Dermis microvascular lymphatic vessel endothelial cell (primary cell): ENCODE results near the gene FZD10. TPM values are rescaled to one million over a fixed set of nuclear protein-coding genes. Genes with fewer than 3 reads are reported as not detected.
A peak's percentile ranks its signal among the peaks of the same experiment; 100 is the strongest.

Experiments used
- DNase-seq, 2 donors: peaks; one replicate each; pipeline versions ENCODE4 v3.0.0 to v3.0.0-alpha.2; 2010; ENCODE audit warnings: low read depth in 2 of 2
- total RNA-seq: library from RNA; depleted of rRNA; stranded (reverse); fragments of >200 nt; gene quantifications from 2 replicates; pipeline ENCODE4 v1.2.1, GENCODE V29; 2014

FZD10 gene, protein sequence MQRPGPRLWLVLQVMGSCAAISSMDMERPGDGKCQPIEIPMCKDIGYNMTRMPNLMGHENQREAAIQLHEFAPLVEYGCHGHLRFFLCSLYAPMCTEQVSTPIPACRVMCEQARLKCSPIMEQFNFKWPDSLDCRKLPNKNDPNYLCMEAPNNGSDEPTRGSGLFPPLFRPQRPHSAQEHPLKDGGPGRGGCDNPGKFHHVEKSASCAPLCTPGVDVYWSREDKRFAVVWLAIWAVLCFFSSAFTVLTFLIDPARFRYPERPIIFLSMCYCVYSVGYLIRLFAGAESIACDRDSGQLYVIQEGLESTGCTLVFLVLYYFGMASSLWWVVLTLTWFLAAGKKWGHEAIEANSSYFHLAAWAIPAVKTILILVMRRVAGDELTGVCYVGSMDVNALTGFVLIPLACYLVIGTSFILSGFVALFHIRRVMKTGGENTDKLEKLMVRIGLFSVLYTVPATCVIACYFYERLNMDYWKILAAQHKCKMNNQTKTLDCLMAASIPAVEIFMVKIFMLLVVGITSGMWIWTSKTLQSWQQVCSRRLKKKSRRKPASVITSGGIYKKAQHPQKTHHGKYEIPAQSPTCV
- 5.9 and 6.4 TPM in 2 replicates for total RNA-seq

GRCh38 chr12:130162267-130162666 is at the start of gene FZD10:
TSS of gene FZD10 (plus strand) at chr12:130162464. CDS start at chr12:130162943, 479 bp downstream.
- peak; percentile 11 to 18 for DNase-seq

- no peak for DNase-seq
These were observed 47.3 kb upstream of the FZD10 start for GRCh38 chr12:130114952-130115351.

- DNase-seq = no peak
These were observed 46.6 kb upstream of the FZD10 start for GRCh38 chr12:130115646-130116045.

GRCh38 chr12:130116791-130117190 is 45.5 kb upstream of the FZD10 start:
- no peak for DNase-seq

DNA sequence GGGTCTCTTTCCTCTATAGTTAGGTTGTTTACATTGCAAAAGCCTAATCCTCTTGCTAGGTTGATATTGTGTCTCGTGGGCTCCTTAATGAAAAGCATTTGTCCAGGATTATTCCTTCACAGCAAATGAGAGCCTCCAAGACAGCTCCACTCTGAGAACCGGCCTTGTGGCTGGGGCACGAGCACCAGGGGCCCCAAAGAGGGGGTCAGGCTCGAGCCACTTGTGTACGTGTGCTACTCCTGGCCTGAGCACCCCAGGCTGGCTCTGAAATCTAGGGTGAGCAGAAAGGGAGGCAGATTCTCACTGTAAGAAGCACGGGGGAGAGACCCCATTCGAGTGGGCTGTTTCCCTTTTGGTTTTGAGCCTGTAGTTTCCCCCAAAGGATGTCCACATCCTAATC is 45.0 kb upstream of the FZD10 start:
- DNase-seq = no peak

GRCh38 chr12:130117701-130118100 is 44.6 kb upstream of the FZD10 start:
- DNase-seq = no peak

DNA sequence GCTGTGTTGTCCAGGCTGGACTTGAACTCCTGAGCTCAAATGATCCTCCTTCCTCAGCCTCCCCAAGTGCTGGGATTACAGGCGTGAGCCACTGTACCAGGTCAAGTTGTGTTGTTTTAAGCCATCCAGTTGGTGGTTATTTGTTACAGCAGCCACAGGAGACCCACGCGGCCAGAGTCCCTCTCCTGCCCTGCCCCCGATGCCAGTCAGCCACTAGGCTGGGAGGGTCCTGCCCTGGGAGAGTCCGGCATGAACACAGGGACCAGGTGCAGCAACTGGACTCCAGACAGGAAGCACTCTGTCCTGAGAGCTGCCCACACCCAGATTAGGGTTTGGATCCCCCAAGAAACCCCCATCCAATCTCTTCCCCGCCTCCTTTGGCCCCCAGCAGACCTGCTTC is 44.1 kb upstream of the FZD10 start:
- DNase-seq = no peak

DNA sequence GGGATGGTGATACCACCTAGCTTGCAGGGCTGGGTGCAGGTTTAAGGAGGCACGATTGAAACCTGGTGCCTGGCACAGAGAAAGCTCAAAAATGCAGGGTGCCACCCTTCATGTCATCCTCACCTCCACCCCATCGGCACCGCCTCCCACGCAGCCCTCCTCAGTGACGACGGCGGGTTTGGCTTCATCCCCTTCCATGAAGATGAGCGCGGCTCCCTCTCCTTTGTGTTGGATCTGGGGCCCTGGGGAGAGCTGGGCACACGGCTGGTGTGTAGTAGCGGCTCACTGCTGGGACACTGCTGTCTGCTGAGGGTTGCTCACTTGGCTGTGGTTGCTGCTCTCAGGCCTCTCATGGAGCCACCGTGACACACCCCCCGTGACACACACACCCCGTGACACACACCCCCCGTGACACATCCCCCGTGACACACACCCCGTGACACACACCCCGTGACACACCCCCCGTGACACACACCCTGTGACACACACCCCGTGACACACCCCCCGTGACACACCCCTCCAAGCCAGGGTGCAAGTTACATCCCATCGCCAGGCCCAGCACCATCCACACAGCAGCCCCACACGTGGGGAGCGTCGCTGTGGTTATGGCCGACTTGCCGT is 42.9 kb upstream of the FZD10 start:
- DNase-seq = no peak

DNA sequence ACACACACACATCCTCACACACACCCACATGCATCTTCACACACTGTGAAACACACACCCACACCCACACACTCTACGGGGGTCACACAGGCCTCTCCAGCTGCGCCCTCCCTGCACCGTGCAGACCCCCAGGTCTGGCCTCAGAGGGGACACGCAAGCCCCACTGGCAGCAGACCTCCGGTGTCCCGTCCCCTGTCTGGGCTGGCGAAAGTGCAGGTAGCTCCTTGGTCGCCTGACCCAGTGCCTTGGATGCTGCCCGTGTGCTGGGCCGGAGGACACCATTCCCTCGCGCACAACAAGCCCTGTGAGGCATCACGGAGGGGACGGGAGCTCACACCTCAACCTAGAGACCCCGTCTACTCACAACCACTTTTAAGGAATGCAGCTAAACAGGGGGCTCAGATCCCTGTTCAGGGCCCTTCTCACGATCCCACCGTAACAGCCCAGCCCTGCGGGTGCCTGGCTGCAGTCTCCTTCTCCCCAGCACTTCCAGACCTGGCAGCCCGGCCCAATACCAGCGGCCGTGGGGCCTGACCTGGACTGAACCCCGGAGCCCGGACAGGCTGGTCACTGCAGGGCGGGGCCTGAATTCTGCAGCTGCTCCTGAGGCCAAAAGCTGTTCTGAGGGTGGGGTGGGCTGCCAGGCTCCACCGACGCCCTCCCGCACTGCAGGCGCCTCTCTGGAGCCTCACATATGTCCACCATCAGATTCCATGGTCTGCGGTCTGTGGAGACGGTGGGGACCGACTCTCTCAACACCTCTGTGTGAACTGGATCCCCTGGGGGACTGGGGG is 42.1 kb upstream of the FZD10 start:
- DNase-seq = no peak

GRCh38 chr12:130121226-130122000 is 40.9 kb upstream of the FZD10 start:
- peak; percentile 19 to 40 for DNase-seq

GRCh38 chr12:130122356-130122755 is 39.9 kb upstream of the FZD10 start:
- DNase-seq = no peak

DNA sequence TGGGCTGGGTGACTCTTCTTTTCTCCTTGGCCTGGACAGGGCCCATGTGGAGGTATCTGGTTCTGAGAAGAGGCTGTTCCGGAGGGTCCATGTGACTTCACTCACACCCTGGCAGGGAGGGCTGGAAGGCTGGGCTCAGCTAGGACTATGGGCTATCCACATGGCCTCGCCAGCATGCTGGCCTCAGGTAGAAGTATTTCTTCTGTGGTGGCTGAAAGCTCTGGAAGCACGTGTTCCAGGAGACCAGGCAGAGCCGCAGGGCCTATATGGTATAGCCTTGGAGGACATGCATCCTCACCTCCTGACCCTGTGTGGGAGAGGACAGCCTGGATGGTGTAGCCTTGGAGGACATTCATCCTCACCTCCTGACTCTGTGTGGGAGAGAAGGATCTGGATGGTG is 38.2 kb upstream of the FZD10 start:
- no peak for DNase-seq

GRCh38 chr12:130124605-130125244 is 37.5 kb upstream of the FZD10 start:
- no peak for DNase-seq

DNA sequence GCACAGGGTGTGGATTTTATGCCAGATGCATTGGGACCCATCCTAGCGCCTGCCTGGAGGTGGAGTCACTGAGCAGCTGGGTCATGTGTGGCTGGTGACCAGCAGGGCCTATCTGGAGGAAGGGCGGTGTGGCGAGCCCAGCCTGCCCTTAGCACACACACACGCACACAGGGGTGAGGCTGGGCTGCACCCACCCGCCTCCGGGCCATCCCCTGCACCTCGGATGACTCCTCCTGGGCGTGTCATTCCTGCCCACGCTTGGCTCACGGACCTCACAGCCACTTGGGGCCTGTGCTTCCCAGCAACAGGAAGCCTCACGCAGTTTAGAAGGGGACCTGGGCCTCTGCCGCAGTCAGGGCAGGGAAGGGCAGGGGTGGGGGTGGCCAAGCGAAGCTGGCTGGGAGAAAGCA is 36.2 kb upstream of the FZD10 start:
- DNase-seq = no peak

GRCh38 chr12:130127532-130127911 is 34.7 kb upstream of the FZD10 start:
- peak in 1 of 2 donors; percentile 79 for DNase-seq

DNA sequence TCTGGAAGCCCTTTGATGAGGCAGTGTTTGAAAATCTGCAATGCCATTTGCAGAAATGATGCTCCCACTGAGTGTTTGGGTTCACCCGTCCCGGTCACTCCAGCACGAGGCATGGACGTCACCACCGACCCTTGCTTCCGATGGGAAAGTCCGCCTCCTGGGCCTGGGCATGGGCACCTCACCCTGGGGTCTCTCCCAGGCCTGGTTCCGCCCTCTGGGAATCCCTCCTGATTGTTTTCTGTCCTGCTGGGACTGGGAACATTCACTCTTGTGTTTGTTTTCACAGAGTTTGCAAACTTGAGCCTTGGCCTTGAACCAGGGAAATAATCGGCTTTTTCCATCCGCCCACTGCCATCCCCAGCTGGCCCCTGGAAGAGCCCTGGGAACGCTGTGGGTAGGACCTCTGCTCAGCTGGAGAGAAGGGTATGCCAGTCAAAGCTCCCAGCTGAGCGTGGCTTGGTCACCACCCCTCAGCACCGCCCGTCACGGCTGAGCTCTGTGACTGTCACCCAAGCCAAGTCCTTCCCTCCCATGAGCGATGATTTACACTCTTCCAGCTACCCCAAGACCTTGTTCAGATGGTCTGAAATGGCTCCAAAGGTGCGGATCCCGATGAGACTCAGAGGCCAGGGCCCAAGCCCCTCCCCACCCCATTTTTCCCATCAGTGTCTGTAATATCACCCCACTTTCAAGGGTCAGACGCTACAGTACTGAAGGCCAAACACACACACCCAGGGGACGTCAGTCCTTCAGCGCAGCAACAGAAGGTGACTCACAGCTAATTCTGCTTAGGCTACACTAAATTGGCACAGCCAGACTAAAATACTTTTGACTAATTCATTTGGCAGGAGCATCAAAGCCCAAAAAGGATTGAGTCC is 34.1 kb upstream of the FZD10 start:
- DNase-seq = peak; percentile 62 to 94

DNA sequence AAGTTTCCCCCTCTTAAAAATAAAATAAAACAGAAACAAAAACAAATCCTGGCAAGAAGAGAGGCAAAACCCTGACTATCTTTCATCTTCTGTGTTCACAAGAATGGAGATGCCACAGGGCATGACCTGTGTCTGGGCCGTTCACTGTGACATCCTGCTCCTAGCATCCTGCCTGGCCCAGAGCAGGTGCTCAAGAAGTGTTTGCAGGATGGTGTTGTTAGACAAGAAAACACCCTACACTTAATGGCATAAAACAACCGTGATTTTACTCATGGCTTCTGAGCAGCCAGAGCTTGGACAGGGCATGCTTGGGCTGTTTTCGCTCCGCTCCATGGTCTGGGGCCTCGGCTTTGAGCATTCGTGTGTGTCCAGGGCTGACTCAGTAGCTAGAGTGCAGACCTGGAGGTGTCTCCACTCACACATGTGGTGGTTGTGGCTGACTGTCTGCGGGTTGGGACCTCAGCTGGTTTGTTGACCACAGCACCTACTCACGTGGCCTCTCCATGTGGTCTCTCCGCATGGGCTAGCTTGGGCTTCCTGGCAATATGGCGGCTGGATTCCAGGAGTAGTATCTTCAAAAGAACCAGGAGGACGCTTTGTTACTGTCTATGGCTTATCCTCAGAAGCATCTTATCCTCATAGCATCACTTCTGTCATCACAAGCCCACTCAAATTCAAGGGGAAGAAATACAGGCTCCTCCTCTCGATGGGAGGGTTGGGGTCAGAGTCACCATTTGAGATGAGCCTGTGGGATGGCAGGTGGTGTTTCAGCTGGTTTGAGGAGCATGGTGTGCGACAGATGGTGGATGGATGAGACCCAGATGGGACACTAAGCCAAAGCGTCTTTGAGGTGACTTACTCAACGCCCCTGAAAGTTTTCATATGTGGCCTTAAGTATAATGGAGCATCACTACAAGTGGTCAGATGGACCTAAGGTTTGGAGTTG is 33.2 kb upstream of the FZD10 start:
- no peak for DNase-seq

GRCh38 chr12:130130346-130130745 is 31.9 kb upstream of the FZD10 start:
- DNase-seq = peak in 1 of 2 donors; percentile 9
